HEK293T (cell line): ENCODE measurements around the gene EMB.
"Not testable (repeated sequence)": the region's sequence is repeated elsewhere in the genome, so short reads cannot be mapped to it uniquely, and the experiment has no call there.

Experiments used
- CTBP1 ChIP-seq: fragments of 450-650 bp; IDR thresholded peaks from 2 replicates; pipeline ENCODE4 v1.6.1; 2016; ENCODE audit warnings: borderline replicate concordance
- ELF4 ChIP-seq: fragments of 450-650 bp; IDR thresholded peaks from 2 replicates; pipeline ENCODE4 v1.6.1; 2017; ENCODE audit warnings: antibody characterized with exemption
- FOXA1 ChIP-seq: fragments of 450-650 bp; IDR thresholded peaks from 2 replicates; pipeline ENCODE4 v1.6.1; 2016; ENCODE audit warnings: mild to moderate bottlenecking
- FOXK2 ChIP-seq: fragments of 450-650 bp; IDR thresholded peaks from 2 replicates; pipeline ENCODE4 v1.6.1; 2016; ENCODE audit warnings: mild to moderate bottlenecking
- FOXM1 ChIP-seq: fragments of 450-650 bp; IDR thresholded peaks from 2 replicates; pipeline ENCODE4 v1.6.1; 2017; ENCODE audit warnings: mild to moderate bottlenecking, borderline replicate concordance
- NFRKB ChIP-seq: fragments of 450-650 bp; IDR thresholded peaks from 2 replicates; pipeline ENCODE4 v1.6.1; 2016; ENCODE audit warnings: mild to moderate bottlenecking, moderate library complexity
- SP1 ChIP-seq: fragments of 450-650 bp; IDR thresholded peaks from 2 replicates; pipeline ENCODE4 v1.6.1; 2017
- TARDBP ChIP-seq: fragments of 450-650 bp; IDR thresholded peaks from 2 replicates; pipeline ENCODE4 v1.6.1; 2016
- ZNF384 ChIP-seq: fragments of 450-650 bp; IDR thresholded peaks from 2 replicates; pipeline ENCODE4 v1.6.1; 2016

GRCh38 chr5:50416637-50417036 lies 24.5 kb downstream of the EMB start:
- TF ChIP-seq SP1, FOXM1, FOXA1, NFRKB, FOXK2, ELF4, CTBP1, TARDBP, ZNF384: not testable (repeated sequence)
